HL-60 (cell line): ENCODE data around the gene PON1.

Experiments used
- DNase-seq, 2 experiments: peaks; one replicate each; pipeline ENCODE4 v3.0.0-alpha.2; 2010 to 2020; ENCODE audit warnings: low read depth in 1 of 2, low spot score in 1 of 2
- H3K27ac ChIP-seq: fragments of 250-450 bp; sonication (Bioruptor Pico); replicated peaks from 2 replicates; pipeline ENCODE4 v1.5.1; 2020; ENCODE audit warnings: mild to moderate bottlenecking, moderate library complexity
- H3K27me3 ChIP-seq: fragments of 250-450 bp; sonication (Bioruptor Pico); 2 replicates; pipeline ENCODE4 v1.5.1; 2021; ENCODE audit warnings: mild to moderate bottlenecking, moderate library complexity; ENCODE audit not compliant: insufficient read depth, poor library complexity, severe bottlenecking
- H3K4me3 ChIP-seq: replicated peaks from 2 replicates; pipeline ENCODE4 v1.5.1; 2011; ENCODE audit warnings: mild to moderate bottlenecking, control low read depth, low read length; ENCODE audit not compliant: insufficient read depth
- CTCF ChIP-seq: IDR thresholded peaks from one replicate; pipeline ENCODE4 v1.5.1; 2011; ENCODE audit warnings: low read length, control low read depth, inconsistent platforms; ENCODE audit not compliant: insufficient read depth
- GABPA ChIP-seq: IDR thresholded peaks from 2 replicates; pipeline ENCODE4 v1.6.1; 2012; ENCODE audit warnings: low read depth
- POLR2AphosphoS5 ChIP-seq: IDR thresholded peaks from 2 replicates; pipeline ENCODE4 v1.6.1; 2012; ENCODE audit warnings: low read depth
- REST ChIP-seq: IDR thresholded peaks from 2 replicates; pipeline ENCODE4 v1.6.1; 2012; ENCODE audit warnings: low read depth; ENCODE audit not compliant: insufficient replicate concordance
- SPI1 ChIP-seq: IDR thresholded peaks from 2 replicates; pipeline ENCODE4 v1.6.1; 2012; ENCODE audit warnings: low read depth, mild to moderate bottlenecking, borderline replicate concordance

PON1 gene

GRCh38 chr7:95335093-95335492 lies 10.8 kb upstream of the PON1 start:
- Histone ChIP-seq H3K27me3 (no peaks in the 10 kb centered on the region), H3K27ac (no peak overlapping the region), H3K4me3 (no peak overlapping the region)
- TF ChIP-seq GABPA (no peak), POLR2AphosphoS5 (no peak), REST (no peak), CTCF (no peak)
- DNase-seq, result no peak

- Histone ChIP-seq H3K4me3 (no peak overlapping the region), H3K27me3 (no peaks in the 10 kb centered on the region), H3K27ac (no peak overlapping the region)
- TF ChIP-seq CTCF, result no peak
- TF ChIP-seq POLR2AphosphoS5, result no peak
- no peak for TF ChIP-seq SPI1
- no peak for TF ChIP-seq GABPA
- TF ChIP-seq REST, result no peak
- DNase-seq, result no peak
These were observed 10.1 kb upstream of the PON1 start for GRCh38 chr7:95334447-95334846.

GRCh38 chr7:95330961-95331337 lies 6.6 kb upstream of the PON1 start:
- H3K4me3 ChIP-seq, result no peak overlapping the region
- no peak for TF ChIP-seq POLR2AphosphoS5
- no peak overlapping the region for H3K27ac ChIP-seq
- H3K27me3 ChIP-seq, result no peaks in the 10 kb centered on the region
- no peak for DNase-seq

GRCh38 chr7:95330204-95330960 lies 6.0 kb upstream of the PON1 start:
- no peak overlapping the region for H3K27ac ChIP-seq
- DNase-seq, result no peak
- H3K27me3 ChIP-seq, result no peaks in the 10 kb centered on the region
- TF ChIP-seq POLR2AphosphoS5 (no peak), SPI1 (no peak), REST (no peak), CTCF (no peak), GABPA (no peak)
- H3K4me3 ChIP-seq, result no peak overlapping the region
